GM12878 (cell line): ENCODE measurements around the gene IL22RA2. TPM values are rescaled to one million over a fixed set of nuclear protein-coding genes. Genes with fewer than 3 reads are reported as not detected.

Experiments
- BMI1 ChIP-seq: fragments of 450-650 bp; IDR thresholded peaks from 2 replicates; pipeline ENCODE4 v1.6.1; 2016; ENCODE audit warnings: mild to moderate bottlenecking, moderate library complexity, borderline replicate concordance
- CHD2 ChIP-seq: IDR thresholded peaks from 2 replicates; pipeline ENCODE4 v1.6.1; 2011; ENCODE audit warnings: low read depth, low read length, improper control_type of control experiment, borderline replicate concordance
- CREB1 ChIP-seq: IDR thresholded peaks from 2 replicates; pipeline ENCODE4 v1.6.1; 2012; ENCODE audit warnings: low read depth, mild to moderate bottlenecking, inconsistent platforms
- E2F4 ChIP-seq: IDR thresholded peaks from 2 replicates; pipeline ENCODE4 v1.6.1; 2012; ENCODE audit warnings: low read depth, low read length, improper control_type of control experiment
- EED ChIP-seq: sonication (generic); IDR thresholded peaks from 2 replicates; pipeline ENCODE4 v1.6.1; 2016; ENCODE audit warnings: antibody characterized with exemption, low read depth
- ELK1 ChIP-seq: IDR thresholded peaks from 2 replicates; pipeline ENCODE4 v1.6.1; 2012; ENCODE audit warnings: low read depth, low read length, improper control_type of control experiment
- EP300 ChIP-seq, 2 experiments: fragments of 150-350 bp in 1 of 2; IDR thresholded peaks; 2 replicates each; pipeline ENCODE4 v1.6.1; 2011 to 2012; ENCODE audit warnings: low read depth in 2 of 2, low read length in 2 of 2, borderline replicate concordance in 1 of 2, improper control_type of control experiment in 1 of 2, inconsistent platforms in 1 of 2; ENCODE audit not compliant: control insufficient read depth in 1 of 2
- EZH2 ChIP-seq: IDR thresholded peaks from 2 replicates; pipeline ENCODE4 v1.6.1; 2012; ENCODE audit warnings: low read depth, mild to moderate bottlenecking, control low read depth, inconsistent platforms, low read length, borderline replicate concordance; ENCODE audit not compliant: control insufficient read depth
- HCFC1 ChIP-seq: fragments of 150-350 bp; IDR thresholded peaks from 2 replicates; pipeline ENCODE4 v1.6.1; 2014; ENCODE audit warnings: low read length
- IRF5 ChIP-seq: fragments of 450-650 bp; IDR thresholded peaks from 2 replicates; pipeline ENCODE4 v1.6.1; 2017; ENCODE audit warnings: borderline replicate concordance
- JUND ChIP-seq: IDR thresholded peaks from 2 replicates; pipeline ENCODE4 v1.6.1; 2012; ENCODE audit warnings: low read depth, mild to moderate bottlenecking, low read length, improper control_type of control experiment, moderate library complexity
- KLF5 ChIP-seq: fragments of 450-650 bp; IDR thresholded peaks from 2 replicates; pipeline ENCODE4 v1.6.1; 2014; ENCODE audit warnings: mild to moderate bottlenecking; ENCODE audit not compliant: partially characterized antibody
- MXI1 ChIP-seq: fragments of 150-350 bp; IDR thresholded peaks from 2 replicates; pipeline ENCODE4 v1.6.1; 2011; ENCODE audit warnings: low read depth, mild to moderate bottlenecking, inconsistent platforms, low read length, improper control_type of control experiment
- NBN ChIP-seq: fragments of 450-650 bp; IDR thresholded peaks from 2 replicates; pipeline ENCODE4 v1.6.1; 2016
- PBX3 ChIP-seq: IDR thresholded peaks from 2 replicates; pipeline ENCODE4 v1.6.1; 2011; ENCODE audit warnings: mild to moderate bottlenecking, low read depth, low read length, moderate library complexity; ENCODE audit not compliant: insufficient replicate concordance
- RUNX3 ChIP-seq: IDR thresholded peaks from 2 replicates; pipeline ENCODE4 v1.6.1; 2012; ENCODE audit warnings: low read length, inconsistent platforms
- STAT1 ChIP-seq: fragments of 450-650 bp; conservative IDR thresholded peaks from 2 replicates; pipeline ENCODE4 v1.6.1; 2014; ENCODE audit warnings: antibody characterized with exemption, mild to moderate bottlenecking
- SUZ12 ChIP-seq: fragments of 200-600 bp; sonication (generic); IDR thresholded peaks from one replicate; pipeline ENCODE4 v1.6.1; 2018; ENCODE audit warnings: antibody characterized with exemption, mild to moderate bottlenecking; ENCODE audit not compliant: unreplicated experiment
- TCF12 ChIP-seq: IDR thresholded peaks from 2 replicates; pipeline ENCODE4 v1.6.1; 2011; ENCODE audit warnings: low read depth, mild to moderate bottlenecking, low read length
- YY1 ChIP-seq: IDR thresholded peaks from 2 replicates; pipeline ENCODE4 v1.6.1; 2011; ENCODE audit warnings: low read depth, mild to moderate bottlenecking, low read length
- ZBTB11 ChIP-seq: fragments of 450-650 bp; formaldehyde crosslinking; IDR thresholded peaks from 2 replicates; pipeline ENCODE4 v1.5.0; 2022; ENCODE audit warnings: mild to moderate bottlenecking, missing genetic modification characterization
- ZNF24 ChIP-seq: fragments of 450-650 bp; IDR thresholded peaks from 2 replicates; pipeline ENCODE4 v1.6.1; 2017; ENCODE audit warnings: antibody characterized with exemption, mild to moderate bottlenecking
- ZNF622 ChIP-seq: fragments of 450-650 bp; IDR thresholded peaks from 2 replicates; pipeline ENCODE4 v1.6.1; 2017; ENCODE audit warnings: mild to moderate bottlenecking, inconsistent platforms
- polyA plus RNA-seq, 11 experiments: library from polyadenylated mRNA; depleted of rRNA in 4 of 11; unstranded in 6 of 11; stranded (reverse) in 5 of 11; fragments of >200 nt; fragmentation: Nextera tagmentation in 4 of 11; fragmentation: Illumina TruSeq in 1 of 11; extraction: Ambion mirVana in 4 of 11; extraction: Trizol in 1 of 11; gene quantifications; 1 replicate in 1 of 11; 2 replicates in 10 of 11; pipeline versions ENCODE4 v1.2.1 to v1.2.3, GENCODE V29; 2011 to 2016; ENCODE audit warnings: inconsistent platforms in 2 of 11, missing spikeins in 2 of 11, low read depth in 1 of 11
- total RNA-seq, 4 experiments: library from RNA; depleted of rRNA in 3 of 4; stranded (reverse); fragments of >200 nt in 3 of 4; fragmentation: Illumina TruSeq in 1 of 4; extraction: Trizol in 1 of 4; gene quantifications; 2 replicates each; pipeline versions ENCODE4 v1.2.1 to v1.2.3, GENCODE V29; 2013 to 2021

The IL22RA2 gene
- total and polyA plus RNA-seq, 10 of the 15 experiments (the other 5 are each of a cell fraction or from before 2014, with no cell fraction given), result 0.05 to 0.22 (median 0.09) TPM; not detected in 3

- TF ChIP-seq YY1, result no peak
- no peak for TF ChIP-seq ZBTB11 (CRISPR knock-in tag)
- no peak for TF ChIP-seq IRF5
- peak; percentile 28; the same call in 1 of the 2 replicates for TF ChIP-seq HCFC1
- no peak for TF ChIP-seq EZH2
- no peak for TF ChIP-seq JUND
- TF ChIP-seq CREB1, result peak; percentile 94
- no peak for TF ChIP-seq KLF5
- no peak for TF ChIP-seq SUZ12
- no peak for TF ChIP-seq PBX3
- peak; percentile 35; the same call in 1 of the 2 replicates for TF ChIP-seq NBN
- peak; percentile 79 for TF ChIP-seq RUNX3
- TF ChIP-seq ZNF24, result no peak
- TF ChIP-seq BMI1, result no peak
- peak; percentile 67 for TF ChIP-seq ELK1
- no peak; the same call in 1 of the 2 replicates for TF ChIP-seq MXI1
- TF ChIP-seq TCF12, result no peak
- TF ChIP-seq STAT1, result no peak
- peak; percentile 34; the same call in 1 of the 2 replicates for TF ChIP-seq CHD2
- TF ChIP-seq EP300 (IDR thresholded peaks at IDR 0.05; ENCODE audit: borderline replicate concordance in 1 of 2, control insufficient read depth in 1 of 2, low read depth in 2 of 2, low read length in 2 of 2), result no peak
- 0 out of 2 replicates have a peak, but pooled peaks have one; percentile 26 for TF ChIP-seq E2F4
- TF ChIP-seq ZNF622, result no peak
- peak; percentile 59 for TF ChIP-seq EED
Measured at GRCh38 chr6:137218917-137219663, 45.6 kb upstream of the IL22RA2 start, which contains the start of gene IFNGR1 (continued).
